Endothelial cell (in vitro differentiated cells): ENCODE measurements around the gene ZMIZ1. TPM values are rescaled to one million over a fixed set of nuclear protein-coding genes. Genes with fewer than 3 reads are reported as not detected.

ENCODE experiments used
- DNase-seq: peaks from one replicate; pipeline ENCODE4 v3.0.0; 2021; ENCODE audit warnings: low spot score
- H3K27ac Mint-ChIP-seq: one replicate; pipeline ENCODE4 v1.8.0; 2021; ENCODE audit warnings: mixed read lengths, inconsistent platforms; ENCODE audit not compliant: unreplicated experiment
- H3K27me3 Mint-ChIP-seq: one replicate; pipeline ENCODE4 v1.8.0; 2021; ENCODE audit warnings: mild to moderate bottlenecking, moderate library complexity, mixed read lengths, inconsistent platforms; ENCODE audit not compliant: unreplicated experiment
- H3K36me3 Mint-ChIP-seq: one replicate; pipeline ENCODE4 v1.8.0; 2021; ENCODE audit warnings: mild to moderate bottlenecking, low read depth, mixed read lengths, inconsistent platforms; ENCODE audit not compliant: unreplicated experiment
- H3K4me1 Mint-ChIP-seq: one replicate; pipeline ENCODE4 v1.8.0; 2021; ENCODE audit warnings: mild to moderate bottlenecking, mixed read lengths, inconsistent platforms; ENCODE audit not compliant: unreplicated experiment
- H3K4me3 Mint-ChIP-seq: one replicate; pipeline ENCODE4 v1.8.0; 2021; ENCODE audit warnings: mild to moderate bottlenecking, mixed read lengths, inconsistent platforms; ENCODE audit not compliant: unreplicated experiment
- H3K9me3 Mint-ChIP-seq: one replicate; pipeline ENCODE4 v1.8.0; 2021; ENCODE audit warnings: mixed read lengths, inconsistent platforms; ENCODE audit not compliant: unreplicated experiment
- CTCF ChIP-seq: fragments of 200-600 bp; sonication (generic); IDR thresholded peaks from one replicate; pipeline ENCODE4 v1.5.0; 2021; ENCODE audit warnings: antibody characterized with exemption; ENCODE audit not compliant: unreplicated experiment
- total RNA-seq: library from RNA; stranded (reverse); fragmentation: NEBNext Ultra II Directional; extraction: Animal tissue kit (Norgen Biotek cat#: 25700); gene quantifications from one replicate; pipeline ENCODE4 v1.2.1, GENCODE V29; 2021; ENCODE audit not compliant: unreplicated experiment

The ZMIZ1 gene
- total RNA-seq, 1 donor from 2014 or later, result 102 TPM

- no peak for DNase-seq
- no peak for TF ChIP-seq CTCF
- no peaks in the 10 kb centered on the region for H3K9me3 Mint-ChIP-seq
- no peak overlapping the region for H3K4me3 Mint-ChIP-seq
- H3K4me1 Mint-ChIP-seq, result peaks cover 63% of the 10 kb centered on the region
- peak overlapping the region; percentile 52 for H3K27ac Mint-ChIP-seq
- peaks cover 20% of the 10 kb centered on the region for H3K27me3 Mint-ChIP-seq
- H3K36me3 Mint-ChIP-seq, result peaks cover 15% of the 10 kb centered on the region
Observed at GRCh38 chr10:79237454-79238157, 168.8 kb downstream of the ZMIZ1 start.

GRCh38 chr10:79238158-79238520 is 169.4 kb downstream of the ZMIZ1 start:
- peaks cover 15% of the 10 kb centered on the region for H3K36me3 Mint-ChIP-seq
- no peak for TF ChIP-seq CTCF
- H3K9me3 Mint-ChIP-seq, result no peaks in the 10 kb centered on the region
- peaks cover 63% of the 10 kb centered on the region for H3K4me1 Mint-ChIP-seq
- H3K27ac Mint-ChIP-seq, result peak overlapping the region; percentile 52
- no peak overlapping the region for H3K4me3 Mint-ChIP-seq
- no peak for DNase-seq
- peaks cover 20% of the 10 kb centered on the region for H3K27me3 Mint-ChIP-seq

GRCh38 chr10:79238606-79239005 is 169.8 kb downstream of the ZMIZ1 start:
- H3K27me3 Mint-ChIP-seq, result peaks cover 20% of the 10 kb centered on the region
- TF ChIP-seq CTCF, result no peak
- no peaks in the 10 kb centered on the region for H3K9me3 Mint-ChIP-seq
- DNase-seq, result no peak
- peaks cover 10% of the 10 kb centered on the region for H3K36me3 Mint-ChIP-seq
- no peak overlapping the region for H3K27ac Mint-ChIP-seq
- no peak overlapping the region for H3K4me3 Mint-ChIP-seq
- peaks cover 60% of the 10 kb centered on the region for H3K4me1 Mint-ChIP-seq

- H3K27ac Mint-ChIP-seq, result no peak overlapping the region
- H3K9me3 Mint-ChIP-seq, result no peaks in the 10 kb centered on the region
Observed at GRCh38 chr10:79239275-79239779, 170.6 kb downstream of the ZMIZ1 start.

More at GRCh38 chr10:79239275-79239779, 170.6 kb downstream of the ZMIZ1 start:
- Mint-ChIP-seq H3K4me1 (peaks cover 65% of the 10 kb centered on the region), H3K36me3 (peaks cover 14% of the 10 kb centered on the region), H3K4me3 (no peak overlapping the region), H3K27me3 (peaks cover 21% of the 10 kb centered on the region)
- TF ChIP-seq CTCF, result no peak
- no peak for DNase-seq
